K562 (cell line): Measurements from ENCODE around the gene STMP1. TPM values are rescaled to one million over a fixed set of nuclear protein-coding genes. Genes with fewer than 3 reads are reported as not detected.

Source experiments
- ATF4 ChIP-seq: fragments of 450-650 bp; formaldehyde crosslinking; IDR thresholded peaks from 2 replicates; pipeline ENCODE4 v1.4.0; 2022; ENCODE audit warnings: mild to moderate bottlenecking, moderate library complexity
- BCLAF1 ChIP-seq, 2 experiments: fragments of 450-650 bp in 1 of 2; IDR thresholded peaks; 2 replicates each; pipeline ENCODE4 v1.6.1; 2011 to 2017; ENCODE audit warnings: low read depth in 2 of 2, antibody characterized with exemption in 1 of 2, borderline replicate concordance in 1 of 2, low read length in 1 of 2, mild to moderate bottlenecking in 1 of 2, mixed read lengths in 1 of 2; ENCODE audit not compliant: control insufficient read depth in 1 of 2
- MBD1 ChIP-seq: fragments of 250-450 bp; sonication (Bioruptor Pico); IDR thresholded peaks from 2 replicates; pipeline ENCODE4 v1.8.0; 2022; ENCODE audit warnings: inconsistent platforms
- RNF219 ChIP-seq: fragments of 250-450 bp; sonication (Bioruptor Pico); IDR thresholded peaks from 2 replicates; pipeline ENCODE4 v1.5.0; 2022; ENCODE audit warnings: mild to moderate bottlenecking
- SMC3 ChIP-seq: conservative IDR thresholded peaks from 2 replicates; pipeline ENCODE4 v1.6.1; 2011; ENCODE audit warnings: low read depth, low read length, improper control_type of control experiment; ENCODE audit not compliant: insufficient read depth
- SP2 ChIP-seq: IDR thresholded peaks from 2 replicates; pipeline ENCODE4 v1.6.1; 2011; ENCODE audit warnings: mild to moderate bottlenecking, low read depth, low read length, moderate library complexity; ENCODE audit not compliant: poor library complexity, severe bottlenecking; ENCODE audit errors: extremely low read depth
- ZBTB40 ChIP-seq, 2 experiments: fragments of 450-650 bp in 1 of 2; sonication (generic) in 1 of 2; formaldehyde crosslinking in 1 of 2; IDR thresholded peaks; 2 replicates each; pipeline versions ENCODE4 v1.7.1 to v1.9.0; 2016 to 2022; ENCODE audit warnings: inconsistent platforms in 1 of 2, mild to moderate bottlenecking in 1 of 2, missing genetic modification reagents in 1 of 2
- ZNF12 ChIP-seq: sonication (generic); formaldehyde crosslinking; IDR thresholded peaks from 2 replicates; pipeline ENCODE4 v1.4.0; 2020; ENCODE audit warnings: mild to moderate bottlenecking, missing genetic modification reagents
- polyA plus RNA-seq, 8 experiments: library from polyadenylated mRNA; depleted of rRNA in 4 of 8; stranded (reverse) in 5 of 8; unstranded in 3 of 8; fragments of >200 nt; fragmentation: Nextera tagmentation in 2 of 8; fragmentation: Illumina TruSeq in 1 of 8; extraction: Ambion mirVana in 2 of 8; extraction: Trizol in 1 of 8; gene quantifications; 2 replicates each; pipeline versions ENCODE4 v1.2.1 to v1.2.3, GENCODE V29; 2011 to 2014; ENCODE audit warnings: inconsistent platforms in 1 of 8, missing spikeins in 1 of 8
- total RNA-seq, 7 experiments: library from RNA; depleted of rRNA in 6 of 7; stranded (reverse); fragments of >200 nt in 6 of 7; fragmentation: Illumina TruSeq in 2 of 7; extraction: Trizol in 2 of 7; gene quantifications; 2 replicates each; pipeline versions ENCODE4 v1.2.1 to v1.2.3, GENCODE V29; 2011 to 2021; ENCODE audit warnings: low replicate concordance in 1 of 7

Gene STMP1
- total and polyA plus RNA-seq, 9 of the 15 experiments (the other 6 are each of a cell fraction or from before 2014, with no cell fraction given): 10.6 to 249 (median 56.8) TPM

- TF ChIP-seq ZBTB40 (IDR thresholded peaks at IDR 0.05) (no peak), ZBTB40 (CRISPR knock-in tag; IDR thresholded peaks at IDR 0.05) (no peak), SP2 (no peak), ATF4 (CRISPR knock-in tag) (peak; percentile 65), SMC3 (no peak), MBD1 (CRISPR knock-in tag) (no peak), ZNF12 (CRISPR knock-in tag) (no peak), BCLAF1 (IDR thresholded peaks at IDR 0.05; ENCODE audit: borderline replicate concordance in 1 of 2, control insufficient read depth in 1 of 2, low read depth in 2 of 2, low read length in 1 of 2) (peak in 1 of 2 experiments; percentile 76; a peak in 1 of 4 replicates), RNF219 (CRISPR knock-in tag) (no peak)
Observed at GRCh38 chr7:135664046-135664589, 1.8 kb downstream of the STMP1 start (continued).
